K562 (cell line): ENCODE data around the gene ZG16B. TPM values are rescaled to one million over a fixed set of nuclear protein-coding genes. Genes with fewer than 3 reads are reported as not detected.

ENCODE experiments used
- ARID1B ChIP-seq: fragments of 450-650 bp; IDR thresholded peaks from 2 replicates; pipeline ENCODE4 v1.6.1; 2016; ENCODE audit warnings: antibody characterized with exemption, mild to moderate bottlenecking, inconsistent platforms
- CEBPB ChIP-seq: fragments of 450-650 bp; IDR thresholded peaks from 2 replicates; pipeline ENCODE4 v1.6.1; 2016; ENCODE audit warnings: missing genetic modification characterization, missing compliant biosample characterization
- KAT8 ChIP-seq: fragments of 450-650 bp; IDR thresholded peaks from 2 replicates; pipeline ENCODE4 v1.6.1; 2016; ENCODE audit warnings: low read depth, mild to moderate bottlenecking
- KDM1A ChIP-seq, 2 experiments: fragments of 450-650 bp; IDR thresholded peaks; 2 replicates each; pipeline ENCODE4 v1.6.1; 2016; ENCODE audit warnings: mild to moderate bottlenecking in 2 of 2
- ZNF274 ChIP-seq: IDR thresholded peaks from 2 replicates; pipeline ENCODE4 v1.6.1; 2011; ENCODE audit warnings: low read depth, mild to moderate bottlenecking, low read length, moderate library complexity, borderline replicate concordance
- ZNF589 ChIP-seq: fragments of 200-800 bp; sonication (Bioruptor generic); IDR thresholded peaks from 2 replicates; pipeline ENCODE4 v1.6.1; 2016; ENCODE audit warnings: low read depth, missing genetic modification characterization, missing compliant biosample characterization
- polyA plus RNA-seq, 8 experiments: library from polyadenylated mRNA; depleted of rRNA in 4 of 8; stranded (reverse) in 5 of 8; unstranded in 3 of 8; fragments of >200 nt; fragmentation: Nextera tagmentation in 2 of 8; fragmentation: Illumina TruSeq in 1 of 8; extraction: Ambion mirVana in 2 of 8; extraction: Trizol in 1 of 8; gene quantifications; 2 replicates each; pipeline versions ENCODE4 v1.2.1 to v1.2.3, GENCODE V29; 2011 to 2014; ENCODE audit warnings: inconsistent platforms in 1 of 8, missing spikeins in 1 of 8
- total RNA-seq, 7 experiments: library from RNA; depleted of rRNA in 6 of 7; stranded (reverse); fragments of >200 nt in 6 of 7; fragmentation: Illumina TruSeq in 2 of 7; extraction: Trizol in 2 of 7; gene quantifications; 2 replicates each; pipeline versions ENCODE4 v1.2.1 to v1.2.3, GENCODE V29; 2011 to 2021; ENCODE audit warnings: low replicate concordance in 1 of 7
- TF ChIP-seq, protein P1 (sequence below), 2 experiments: fragments of 450-650 bp in 1 of 2; sonication (generic) in 1 of 2; formaldehyde crosslinking in 1 of 2; IDR thresholded peaks in 1 of 2; conservative IDR thresholded peaks in 1 of 2; 2 replicates each; pipeline versions ENCODE4 v1.6.1 to v1.8.1; 2016 to 2023; ENCODE audit warnings: mild to moderate bottlenecking in 2 of 2, moderate library complexity in 2 of 2, inconsistent platforms in 1 of 2, missing genetic modification reagents in 1 of 2
- TF ChIP-seq, protein P2 (sequence below): fragments of 450-650 bp; formaldehyde crosslinking; IDR thresholded peaks from 2 replicates; pipeline ENCODE4 v1.4.0; 2020; ENCODE audit warnings: mild to moderate bottlenecking, moderate library complexity
- TF ChIP-seq, protein P3 (sequence below): sonication (generic); formaldehyde crosslinking; IDR thresholded peaks from 2 replicates; pipeline ENCODE4 v1.8.1; 2023; ENCODE audit warnings: mild to moderate bottlenecking, missing genetic modification reagents, moderate library complexity
- TF ChIP-seq, protein P4 (sequence below): sonication (generic); formaldehyde crosslinking; IDR thresholded peaks from 2 replicates; pipeline ENCODE4 v1.8.0; 2022; ENCODE audit warnings: mild to moderate bottlenecking, missing genetic modification reagents
- TF ChIP-seq, protein P5 (sequence below): sonication (generic); formaldehyde crosslinking; IDR thresholded peaks from 2 replicates; pipeline ENCODE4 v1.8.0; 2023; ENCODE audit warnings: mild to moderate bottlenecking, missing genetic modification reagents
- TF ChIP-seq, protein P6 (sequence below): fragments of 250-450 bp; sonication (Bioruptor Pico); IDR thresholded peaks from 2 replicates; pipeline ENCODE4 v1.5.0; 2021
- TF ChIP-seq, protein P7 (sequence below): fragments of 250-450 bp; sonication (Bioruptor Pico); IDR thresholded peaks from 2 replicates; pipeline ENCODE4 v1.9.0; 2021; ENCODE audit warnings: mild to moderate bottlenecking, inconsistent platforms
- TF ChIP-seq, protein P8 (sequence below), 2 experiments: fragments of 450-650 bp; conservative IDR thresholded peaks; 2 replicates each; pipeline ENCODE4 v1.6.1; 2017; ENCODE audit warnings: mild to moderate bottlenecking in 2 of 2, moderate library complexity in 2 of 2

The ZG16B gene
- total and polyA plus RNA-seq, 9 of the 15 experiments (the other 6 are each of a cell fraction or from before 2014, with no cell fraction given), result 0.25 to 0.43 (median 0.34) TPM; not detected in 5

DNA sequence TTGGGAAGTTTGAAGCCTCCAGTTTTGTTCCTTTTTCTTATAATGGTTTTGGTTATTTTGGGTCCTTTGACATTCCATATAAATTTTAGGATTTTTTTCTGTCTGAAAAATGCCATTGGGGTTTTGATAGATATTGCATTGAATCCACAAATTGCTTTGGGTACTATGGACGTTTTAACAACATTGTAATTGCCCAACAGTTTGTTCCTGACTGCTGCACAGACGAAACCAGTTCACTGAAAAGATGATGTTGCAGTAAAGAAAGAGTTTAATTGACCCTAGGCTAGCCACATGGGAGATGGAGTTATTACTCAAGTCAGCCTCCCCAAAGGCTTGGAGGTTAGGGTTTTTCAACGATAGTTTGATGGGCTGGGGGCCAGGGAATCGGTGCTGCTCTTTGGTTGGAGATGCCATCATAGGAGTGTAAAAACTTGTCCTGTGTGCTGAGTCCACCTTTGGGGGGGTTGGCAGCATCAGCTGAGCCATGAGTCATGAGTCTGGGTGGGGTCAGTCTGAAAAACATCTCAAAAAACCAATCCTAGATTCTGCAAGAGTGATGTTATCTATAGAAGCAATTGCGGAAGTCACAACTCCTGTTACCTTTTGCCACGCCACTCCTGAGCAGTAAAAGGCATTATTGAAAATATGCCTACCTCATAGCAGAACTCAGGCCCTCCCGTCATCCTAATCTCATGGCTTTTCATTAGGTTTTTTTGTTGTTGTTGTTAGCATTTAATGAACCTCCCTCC is 34.5 kb upstream of the ZG16B start (continued):
- TF ChIP-seq, protein P1, sequence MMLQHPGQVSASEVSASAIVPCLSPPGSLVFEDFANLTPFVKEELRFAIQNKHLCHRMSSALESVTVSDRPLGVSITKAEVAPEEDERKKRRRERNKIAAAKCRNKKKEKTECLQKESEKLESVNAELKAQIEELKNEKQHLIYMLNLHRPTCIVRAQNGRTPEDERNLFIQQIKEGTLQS (IDR thresholded peaks at IDR 0.05), result peak; percentile 89
- TF ChIP-seq, protein P1 (CRISPR knock-in tag; conservative IDR thresholded peaks at IDR 0.05), result no peak
- TF ChIP-seq, protein P2, sequence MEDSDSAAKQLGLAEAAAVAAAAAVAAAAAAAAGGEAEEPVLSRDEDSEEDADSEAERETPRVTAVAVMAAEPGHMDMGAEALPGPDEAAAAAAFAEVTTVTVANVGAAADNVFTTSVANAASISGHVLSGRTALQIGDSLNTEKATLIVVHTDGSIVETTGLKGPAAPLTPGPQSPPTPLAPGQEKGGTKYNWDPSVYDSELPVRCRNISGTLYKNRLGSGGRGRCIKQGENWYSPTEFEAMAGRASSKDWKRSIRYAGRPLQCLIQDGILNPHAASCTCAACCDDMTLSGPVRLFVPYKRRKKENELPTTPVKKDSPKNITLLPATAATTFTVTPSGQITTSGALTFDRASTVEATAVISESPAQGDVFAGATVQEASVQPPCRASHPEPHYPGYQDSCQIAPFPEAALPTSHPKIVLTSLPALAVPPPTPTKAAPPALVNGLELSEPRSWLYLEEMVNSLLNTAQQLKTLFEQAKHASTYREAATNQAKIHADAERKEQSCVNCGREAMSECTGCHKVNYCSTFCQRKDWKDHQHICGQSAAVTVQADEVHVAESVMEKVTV (CRISPR knock-in tag), result no peak
- TF ChIP-seq, protein P3, sequence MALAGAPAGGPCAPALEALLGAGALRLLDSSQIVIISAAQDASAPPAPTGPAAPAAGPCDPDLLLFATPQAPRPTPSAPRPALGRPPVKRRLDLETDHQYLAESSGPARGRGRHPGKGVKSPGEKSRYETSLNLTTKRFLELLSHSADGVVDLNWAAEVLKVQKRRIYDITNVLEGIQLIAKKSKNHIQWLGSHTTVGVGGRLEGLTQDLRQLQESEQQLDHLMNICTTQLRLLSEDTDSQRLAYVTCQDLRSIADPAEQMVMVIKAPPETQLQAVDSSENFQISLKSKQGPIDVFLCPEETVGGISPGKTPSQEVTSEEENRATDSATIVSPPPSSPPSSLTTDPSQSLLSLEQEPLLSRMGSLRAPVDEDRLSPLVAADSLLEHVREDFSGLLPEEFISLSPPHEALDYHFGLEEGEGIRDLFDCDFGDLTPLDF (CRISPR knock-in tag), result no peak
- TF ChIP-seq, protein P4, sequence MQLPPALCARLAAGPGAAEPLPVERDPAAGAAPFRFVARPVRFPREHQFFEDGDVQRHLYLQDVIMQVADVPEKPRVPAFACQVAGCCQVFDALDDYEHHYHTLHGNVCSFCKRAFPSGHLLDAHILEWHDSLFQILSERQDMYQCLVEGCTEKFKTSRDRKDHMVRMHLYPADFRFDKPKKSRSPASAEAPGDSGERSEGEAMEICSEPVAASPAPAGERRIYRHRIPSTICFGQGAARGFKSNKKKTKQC (CRISPR knock-in tag), result no peak
- TF ChIP-seq, protein P5, sequence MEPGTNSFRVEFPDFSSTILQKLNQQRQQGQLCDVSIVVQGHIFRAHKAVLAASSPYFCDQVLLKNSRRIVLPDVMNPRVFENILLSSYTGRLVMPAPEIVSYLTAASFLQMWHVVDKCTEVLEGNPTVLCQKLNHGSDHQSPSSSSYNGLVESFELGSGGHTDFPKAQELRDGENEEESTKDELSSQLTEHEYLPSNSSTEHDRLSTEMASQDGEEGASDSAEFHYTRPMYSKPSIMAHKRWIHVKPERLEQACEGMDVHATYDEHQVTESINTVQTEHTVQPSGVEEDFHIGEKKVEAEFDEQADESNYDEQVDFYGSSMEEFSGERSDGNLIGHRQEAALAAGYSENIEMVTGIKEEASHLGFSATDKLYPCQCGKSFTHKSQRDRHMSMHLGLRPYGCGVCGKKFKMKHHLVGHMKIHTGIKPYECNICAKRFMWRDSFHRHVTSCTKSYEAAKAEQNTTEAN (CRISPR knock-in tag), result no peak
- TF ChIP-seq ZNF589 (0 out of 2 replicates have a peak, but pooled peaks have one; percentile 31), KAT8 (no peak), ARID1B (peak; percentile 61; the same call in 1 of the 2 replicates), ZNF274 (no peak), CEBPB (tag) (no peak), KDM1A (IDR thresholded peaks at IDR 0.05) (no peak)
- TF ChIP-seq, protein P6, sequence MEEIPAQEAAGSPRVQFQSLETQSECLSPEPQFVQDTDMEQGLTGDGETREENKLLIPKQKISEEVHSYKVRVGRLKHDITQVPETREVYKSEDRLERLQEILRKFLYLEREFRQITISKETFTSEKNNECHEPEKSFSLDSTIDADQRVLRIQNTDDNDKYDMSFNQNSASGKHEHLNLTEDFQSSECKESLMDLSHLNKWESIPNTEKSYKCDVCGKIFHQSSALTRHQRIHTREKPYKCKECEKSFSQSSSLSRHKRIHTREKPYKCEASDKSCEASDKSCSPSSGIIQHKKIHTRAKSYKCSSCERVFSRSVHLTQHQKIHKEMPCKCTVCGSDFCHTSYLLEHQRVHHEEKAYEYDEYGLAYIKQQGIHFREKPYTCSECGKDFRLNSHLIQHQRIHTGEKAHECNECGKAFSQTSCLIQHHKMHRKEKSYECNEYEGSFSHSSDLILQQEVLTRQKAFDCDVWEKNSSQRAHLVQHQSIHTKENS (CRISPR knock-in tag), result no peak
- TF ChIP-seq, protein P7, sequence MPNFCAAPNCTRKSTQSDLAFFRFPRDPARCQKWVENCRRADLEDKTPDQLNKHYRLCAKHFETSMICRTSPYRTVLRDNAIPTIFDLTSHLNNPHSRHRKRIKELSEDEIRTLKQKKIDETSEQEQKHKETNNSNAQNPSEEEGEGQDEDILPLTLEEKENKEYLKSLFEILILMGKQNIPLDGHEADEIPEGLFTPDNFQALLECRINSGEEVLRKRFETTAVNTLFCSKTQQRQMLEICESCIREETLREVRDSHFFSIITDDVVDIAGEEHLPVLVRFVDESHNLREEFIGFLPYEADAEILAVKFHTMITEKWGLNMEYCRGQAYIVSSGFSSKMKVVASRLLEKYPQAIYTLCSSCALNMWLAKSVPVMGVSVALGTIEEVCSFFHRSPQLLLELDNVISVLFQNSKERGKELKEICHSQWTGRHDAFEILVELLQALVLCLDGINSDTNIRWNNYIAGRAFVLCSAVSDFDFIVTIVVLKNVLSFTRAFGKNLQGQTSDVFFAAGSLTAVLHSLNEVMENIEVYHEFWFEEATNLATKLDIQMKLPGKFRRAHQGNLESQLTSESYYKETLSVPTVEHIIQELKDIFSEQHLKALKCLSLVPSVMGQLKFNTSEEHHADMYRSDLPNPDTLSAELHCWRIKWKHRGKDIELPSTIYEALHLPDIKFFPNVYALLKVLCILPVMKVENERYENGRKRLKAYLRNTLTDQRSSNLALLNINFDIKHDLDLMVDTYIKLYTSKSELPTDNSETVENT, result no peak
- TF ChIP-seq, protein P8, sequence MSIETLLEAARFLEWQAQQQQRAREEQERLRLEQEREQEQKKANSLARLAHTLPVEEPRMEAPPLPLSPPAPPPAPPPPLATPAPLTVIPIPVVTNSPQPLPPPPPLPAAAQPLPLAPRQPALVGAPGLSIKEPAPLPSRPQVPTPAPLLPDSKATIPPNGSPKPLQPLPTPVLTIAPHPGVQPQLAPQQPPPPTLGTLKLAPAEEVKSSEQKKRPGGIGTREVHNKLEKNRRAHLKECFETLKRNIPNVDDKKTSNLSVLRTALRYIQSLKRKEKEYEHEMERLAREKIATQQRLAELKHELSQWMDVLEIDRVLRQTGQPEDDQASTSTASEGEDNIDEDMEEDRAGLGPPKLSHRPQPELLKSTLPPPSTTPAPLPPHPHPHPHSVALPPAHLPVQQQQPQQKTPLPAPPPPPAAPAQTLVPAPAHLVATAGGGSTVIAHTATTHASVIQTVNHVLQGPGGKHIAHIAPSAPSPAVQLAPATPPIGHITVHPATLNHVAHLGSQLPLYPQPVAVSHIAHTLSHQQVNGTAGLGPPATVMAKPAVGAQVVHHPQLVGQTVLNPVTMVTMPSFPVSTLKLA (conservative IDR thresholded peaks at IDR 0.05), result 0 out of 4 replicates have a peak, but pooled peaks of 1 of the 2 experiments have one; percentile 21
